AG04449 (cell line): ENCODE results near the gene FHDC1.

Experiments used
- CTCF ChIA-PET: fragments of 350-600 bp; formaldehyde crosslinking; extraction: SDS; loops from one replicate; lab custom pipeline; 2021; ENCODE audit warnings: antibody characterized with exemption; lab: Yijun Ruan, JAX
- POLR2A ChIA-PET: fragments of 400-600, 350-600 bp; formaldehyde crosslinking; extraction: SDS; loops from one replicate; lab custom pipeline; 2020; ENCODE audit warnings: antibody characterized with exemption, inconsistent platforms; lab: Yijun Ruan, JAX
- DNase-seq: peaks from one replicate; pipeline ENCODE4 v3.0.0-alpha.2; 2010; ENCODE audit warnings: low read depth, low spot score
- H3K4me3 ChIP-seq: 2 replicates; pipeline ENCODE4 v1.5.1; 2011; ENCODE audit warnings: low read depth, mild to moderate bottlenecking, control low read depth, low read length
- CTCF ChIP-seq: IDR thresholded peaks from one replicate; pipeline ENCODE4 v1.5.1; 2011; ENCODE audit warnings: mild to moderate bottlenecking, moderate library complexity, low read length, control low read depth, inconsistent platforms; ENCODE audit not compliant: insufficient read depth; ENCODE audit errors: missing control alignments

The FHDC1 gene

DNA sequence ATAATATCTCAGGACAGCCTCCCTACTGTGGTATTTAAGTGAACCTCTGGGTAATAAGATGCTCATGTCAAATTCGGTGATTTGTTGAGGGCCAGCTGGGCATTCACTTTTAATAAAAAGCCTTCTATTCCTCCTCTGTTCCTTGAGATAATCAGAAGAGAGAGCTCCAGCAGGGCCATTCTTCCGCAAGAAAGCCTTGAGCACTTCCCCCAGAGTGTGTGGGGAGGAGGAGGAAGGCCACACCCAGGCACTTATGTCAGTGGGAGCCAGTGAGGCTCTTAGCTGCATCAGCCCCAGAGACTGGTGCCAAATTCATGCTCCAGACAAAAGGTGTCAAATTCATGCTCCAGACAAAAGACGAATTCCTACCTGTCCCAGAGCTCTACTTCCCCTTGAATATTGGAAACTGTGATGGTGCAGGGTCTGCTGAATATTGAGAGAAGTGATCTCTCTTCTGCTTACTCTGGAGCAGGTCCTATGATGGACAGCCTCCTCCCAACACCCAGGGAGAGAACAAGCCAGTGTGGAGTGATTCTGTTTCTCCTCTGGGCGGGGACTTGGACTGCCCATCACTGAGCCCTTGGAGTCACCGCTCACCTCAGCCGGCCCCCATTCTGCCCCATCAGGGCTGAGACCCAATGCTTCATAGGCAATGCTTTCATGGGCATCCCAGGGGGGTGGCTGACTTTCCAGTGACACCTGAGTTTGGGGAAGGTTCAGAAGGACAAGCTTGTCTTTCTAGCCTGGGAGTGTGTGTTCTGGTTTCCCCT lies 68.1 kb downstream of the FHDC1 start:
- TF ChIP-seq CTCF = no peak
- DNase-seq = no peak
- no peak overlapping the region for H3K4me3 ChIP-seq
- POLR2A ChIA-PET = no interaction called here
- CTCF ChIA-PET = interaction anchor here (1.0 kb wide), 2 partner anchors 12 to 79 kb away, joined by 3 read pairs; no protein-coding TSS in a partner anchor

DNA sequence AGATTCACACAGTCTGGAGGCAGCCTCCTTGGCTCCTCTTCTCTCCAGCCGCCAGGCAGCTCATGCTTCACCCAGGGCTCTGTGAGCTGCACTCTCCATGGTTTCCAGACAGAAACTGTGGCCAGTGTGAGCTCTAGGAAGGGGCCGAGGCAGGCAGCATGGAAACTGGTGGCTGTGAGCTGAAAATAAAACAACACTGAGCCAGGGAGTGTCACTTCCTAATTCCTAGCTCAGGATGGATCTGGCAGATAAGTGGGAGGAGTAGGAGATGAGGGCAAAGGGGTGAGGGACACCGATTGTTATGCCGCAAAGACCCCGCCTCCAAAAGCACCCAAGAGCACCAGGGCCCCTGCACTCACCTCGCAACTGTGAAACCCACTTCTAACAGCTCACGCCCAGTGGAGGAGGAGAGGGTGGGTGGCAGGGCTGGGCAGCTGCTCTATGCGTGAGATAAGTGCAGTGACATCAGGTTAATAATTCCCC lies 69.8 kb downstream of the FHDC1 start:
- ChIA-PET CTCF (interaction anchor here (1.7 kb wide), 2 partner anchors 78 to 79 kb away, joined by 5 to 7 read pairs; no protein-coding TSS in a partner anchor), POLR2A (no interaction called here)
- TF ChIP-seq CTCF = no peak
- no peak for DNase-seq
- H3K4me3 ChIP-seq = no peak overlapping the region

DNA sequence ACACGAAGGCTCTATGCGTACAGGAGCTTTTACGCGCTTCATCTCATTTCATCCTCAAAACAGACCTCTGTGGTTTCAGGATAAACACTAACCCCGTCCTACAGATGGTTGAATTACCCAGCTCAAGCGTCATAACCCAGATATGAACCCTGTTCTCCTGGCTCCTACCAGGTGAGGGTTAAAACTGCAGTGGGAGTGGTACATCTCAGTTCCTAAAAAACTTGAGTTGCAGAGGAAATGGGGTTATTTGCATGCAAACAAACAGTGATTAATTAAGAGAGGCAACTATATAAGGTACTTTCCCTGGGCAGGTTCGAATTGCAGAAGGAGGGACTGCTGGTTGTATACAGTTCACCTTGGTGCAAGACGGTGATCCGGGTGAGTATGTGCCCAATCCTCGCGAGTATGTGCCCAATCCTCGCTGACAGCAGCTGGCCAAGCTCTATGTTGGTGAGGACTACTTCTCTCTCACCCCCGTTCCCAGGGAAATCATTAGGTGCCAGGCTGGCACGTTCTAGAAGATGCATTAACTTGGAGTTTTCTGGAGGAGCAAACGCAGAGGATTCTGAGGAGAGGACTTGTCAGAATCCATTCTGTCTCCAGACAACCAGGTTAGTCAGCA lies 72.6 kb downstream of the FHDC1 start:
- TF ChIP-seq CTCF = no peak
- ChIA-PET POLR2A (no interaction called here), CTCF (no interaction called here)
- H3K4me3 ChIP-seq = no peak overlapping the region
- no peak for DNase-seq

GRCh38 chr4:153010146-153010545 lies 74.0 kb downstream of the FHDC1 start:
- DNase-seq = no peak
- ChIA-PET POLR2A (no interaction called here), CTCF (no interaction called here)

DNA sequence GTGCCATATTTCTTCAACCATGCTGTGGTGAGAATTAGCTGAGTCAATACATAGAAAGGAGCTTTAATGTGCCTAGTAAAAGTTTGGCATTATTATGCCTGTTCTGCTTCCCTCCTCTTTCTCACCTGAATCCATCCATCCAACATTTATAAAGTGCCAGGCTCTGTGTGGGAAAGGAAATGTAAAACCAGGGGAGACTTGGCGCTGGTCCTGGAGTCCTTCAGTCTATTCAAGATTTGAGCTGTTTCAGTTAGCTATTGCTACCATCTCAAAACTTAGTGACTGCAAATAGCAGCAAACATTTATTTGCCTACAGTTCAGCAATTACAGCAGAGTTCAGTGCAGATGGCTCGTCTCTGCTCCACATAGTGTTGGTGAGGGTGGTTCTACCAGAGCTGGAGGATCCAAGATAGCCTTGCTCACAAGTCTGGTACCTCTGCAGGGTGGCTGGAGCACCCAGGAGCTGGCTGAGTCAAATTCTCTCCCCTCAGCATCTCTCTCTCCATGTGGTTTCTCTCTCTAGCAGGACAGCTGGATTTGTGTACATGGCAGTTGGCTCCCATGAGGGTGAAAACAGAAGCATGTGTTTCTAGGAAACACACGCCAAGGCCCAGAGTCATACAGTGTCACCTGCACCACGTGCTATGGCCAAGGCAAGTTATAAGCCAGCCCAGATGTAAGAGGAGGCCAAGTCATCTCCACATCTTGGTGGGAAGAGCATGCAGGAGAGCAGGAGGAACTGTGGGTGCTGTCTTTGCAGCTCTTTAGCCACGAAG lies 77.3 kb downstream of the FHDC1 start:
- CTCF ChIA-PET = interaction anchor here (1.3 kb wide), 1 partner anchor 72 kb away, joined by 3 read pairs; no protein-coding TSS in a partner anchor
- no peak overlapping the region for H3K4me3 ChIP-seq
- TF ChIP-seq CTCF = no peak
- DNase-seq = no peak
- POLR2A ChIA-PET = no interaction called here

More at GRCh38 chr4:153010146-153010545, 74.0 kb downstream of the FHDC1 start:
- no peak overlapping the region for H3K4me3 ChIP-seq
- no peak for TF ChIP-seq CTCF
